ENCODE results near the gene RHBDF1. TPM values are rescaled to one million over a fixed set of nuclear protein-coding genes. Genes with fewer than 3 reads are reported as not detected.
A peak's percentile ranks its signal among the peaks of the same experiment; 100 is the strongest.

RHBDF1 gene
- total RNA-seq, 2 donors from 2014 or later, result 55.4 to 79.5 TPM

GRCh38 chr16:77807-78443 lies 5.5 kb upstream of the RHBDF1 start, which contains the start of gene MPG:
Gene MPG (plus strand): TSS chr16:78225. CDS start chr16:78310, 85 bp downstream.
- H3K27ac ChIP-seq, result peak within 1 kb of the TSS; percentile 88 to 91
- no peaks in the 10 kb centered on the region for H3K9me3 ChIP-seq
- peak within 1 kb of the TSS; percentile 84 to 98 for H3K4me3 ChIP-seq
- peaks cover 25% of the 10 kb centered on the region for H3K4me1 ChIP-seq (replicated peaks)
- TF ChIP-seq CTCF (IDR thresholded peaks at IDR 0.05) (peak in 1 of 4 experiments; percentile 20), POLR2AphosphoS5 (IDR thresholded peaks at IDR 0.05) (peak; percentile 73), POLR2A (IDR thresholded peaks at IDR 0.05) (peak; percentile 68)
- peaks cover 0 to 7% of the 10 kb centered on the region in 2 donors for H3K36me3 ChIP-seq
- H3K27me3 ChIP-seq (replicated peaks; ENCODE audit: insufficient read depth), result no peaks in the 10 kb centered on the region
- WGBS, result under 1% methylated on average over 45 of the region's 83 CpGs
- intact Hi-C loops (cut with DNase I), result no loop called here
- DNase-seq (ENCODE audit: low spot score), result peak; percentile 80

- DNase-seq (ENCODE audit: low spot score), result no peak
- H3K27ac ChIP-seq, result peak overlapping the region; percentile 88 to 91
- peak overlapping the region; percentile 84 to 98 for H3K4me3 ChIP-seq
- H3K27me3 ChIP-seq (replicated peaks; ENCODE audit: insufficient read depth), result no peaks in the 10 kb centered on the region
- no peak for TF ChIP-seq CTCF (IDR thresholded peaks at IDR 0.05)
- no peak for TF ChIP-seq POLR2A (IDR thresholded peaks at IDR 0.05)
- TF ChIP-seq POLR2AphosphoS5 (IDR thresholded peaks at IDR 0.05), result no peak
- 19% methylated on average over 28 of the region's 31 CpGs for whole genome bisulfite sequencing
- no peaks in the 10 kb centered on the region for H3K9me3 ChIP-seq
- intact Hi-C loops (cut with DNase I), result no loop called here
- H3K4me1 ChIP-seq (replicated peaks), result peaks cover 29% of the 10 kb centered on the region
- peaks cover 0 to 7% of the 10 kb centered on the region in 2 donors for H3K36me3 ChIP-seq
Measured at GRCh38 chr16:77273-77806, 4.9 kb upstream of the RHBDF1 start.

- peaks cover 29% of the 10 kb centered on the region for H3K4me1 ChIP-seq (replicated peaks)
- no peak for TF ChIP-seq CTCF (IDR thresholded peaks at IDR 0.05)
- no peak for TF ChIP-seq POLR2AphosphoS5 (IDR thresholded peaks at IDR 0.05)
- no peak for TF ChIP-seq POLR2A (IDR thresholded peaks at IDR 0.05)
- DNase-seq (ENCODE audit: low spot score), result no peak
- no peaks in the 10 kb centered on the region for H3K9me3 ChIP-seq
- H3K4me3 ChIP-seq, result peak overlapping the region; percentile 84 to 98
- no peaks in the 10 kb centered on the region for H3K27me3 ChIP-seq (replicated peaks; ENCODE audit: insufficient read depth)
- peak overlapping the region; percentile 88 to 91 for H3K27ac ChIP-seq
- 38% methylated on average over 13 of the region's 13 CpGs for WGBS
- intact Hi-C loops (cut with DNase I), result no loop called here
- peaks cover 0 to 7% of the 10 kb centered on the region in 2 donors for H3K36me3 ChIP-seq
Measured at GRCh38 chr16:76535-77272, 4.3 kb upstream of the RHBDF1 start.

- no peak overlapping the region for H3K4me3 ChIP-seq
- TF ChIP-seq CTCF (IDR thresholded peaks at IDR 0.05) (peak in 1 of 4 experiments; percentile 14), POLR2AphosphoS5 (IDR thresholded peaks at IDR 0.05) (no peak)
- H3K27ac ChIP-seq, result peak overlapping the region; percentile 88 to 91
- peaks cover 0 to 7% of the 10 kb centered on the region in 2 donors for H3K36me3 ChIP-seq
- no peaks in the 10 kb centered on the region for H3K27me3 ChIP-seq (replicated peaks; ENCODE audit: insufficient read depth)
- 52% methylated on average over 11 of the region's 11 CpGs for WGBS
- H3K4me1 ChIP-seq (replicated peaks), result peaks cover 33% of the 10 kb centered on the region
- no peaks in the 10 kb centered on the region for H3K9me3 ChIP-seq
- intact Hi-C loops (cut with DNase I), result no loop called here
- no peak for DNase-seq (ENCODE audit: low spot score)
Measured at GRCh38 chr16:75580-76501, 3.4 kb upstream of the RHBDF1 start.

Data from prostate gland (tissue), 2 donors.